Stimulated activated CD4-positive, alpha-beta T cell treated with anti-CD3 and anti-CD28 coated beads, Interleukin-15, amount 100 ng/mL, for 48 hours (primary cell): ENCODE results near the gene PPM1F.

Experiments used
- DNase-seq, 2 donors: peaks; one replicate each; pipeline ENCODE4 v3.0.0-alpha.2; 2020; ENCODE audit warnings: low read depth in 2 of 2

Gene PPM1F

DNA sequence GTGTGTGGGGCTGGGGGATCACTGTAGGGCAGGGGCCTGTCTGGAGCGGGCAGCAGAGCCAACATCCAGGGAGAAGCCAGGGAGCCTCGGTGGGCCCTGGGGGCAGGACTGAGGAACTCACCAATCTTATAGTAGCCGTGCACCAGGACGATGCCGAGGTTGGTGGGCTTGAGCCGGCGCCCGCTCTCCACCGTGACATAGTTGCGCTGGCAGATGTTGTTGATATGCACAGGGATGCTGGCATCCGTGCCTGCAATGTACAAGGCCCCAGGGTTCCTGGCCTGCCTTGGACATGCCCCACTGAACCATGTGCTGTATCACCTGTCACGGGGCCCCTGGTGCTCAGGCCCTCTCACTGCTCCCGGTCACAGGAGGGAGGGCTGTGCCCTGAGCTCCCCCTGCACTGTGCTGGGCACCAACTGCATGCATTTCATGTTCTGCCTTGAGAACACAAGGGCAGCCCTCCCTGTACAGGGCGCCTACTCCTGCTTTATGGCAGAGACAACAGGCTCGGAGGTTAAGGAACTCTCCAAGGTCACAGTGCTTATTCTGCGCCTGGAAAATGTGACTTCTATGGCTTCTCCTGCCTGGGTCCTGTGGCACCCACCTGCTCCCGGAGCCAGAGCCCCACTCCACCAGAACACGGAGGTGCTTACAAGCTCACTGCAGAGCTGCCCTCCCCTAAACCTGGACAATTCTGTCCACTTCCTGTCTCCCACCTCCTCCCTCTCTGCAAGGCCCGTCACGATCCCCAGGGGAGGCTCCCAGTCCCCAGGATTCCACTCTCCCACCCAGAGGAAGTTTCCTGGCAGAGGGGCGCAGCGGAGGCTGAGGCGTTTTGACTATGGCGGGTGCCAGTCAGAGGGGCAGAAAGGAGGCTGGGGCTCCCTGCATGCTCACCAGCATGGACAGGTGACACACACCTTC, 7.8 kb upstream of the PPM1F start:
- no peak for DNase-seq

DNA sequence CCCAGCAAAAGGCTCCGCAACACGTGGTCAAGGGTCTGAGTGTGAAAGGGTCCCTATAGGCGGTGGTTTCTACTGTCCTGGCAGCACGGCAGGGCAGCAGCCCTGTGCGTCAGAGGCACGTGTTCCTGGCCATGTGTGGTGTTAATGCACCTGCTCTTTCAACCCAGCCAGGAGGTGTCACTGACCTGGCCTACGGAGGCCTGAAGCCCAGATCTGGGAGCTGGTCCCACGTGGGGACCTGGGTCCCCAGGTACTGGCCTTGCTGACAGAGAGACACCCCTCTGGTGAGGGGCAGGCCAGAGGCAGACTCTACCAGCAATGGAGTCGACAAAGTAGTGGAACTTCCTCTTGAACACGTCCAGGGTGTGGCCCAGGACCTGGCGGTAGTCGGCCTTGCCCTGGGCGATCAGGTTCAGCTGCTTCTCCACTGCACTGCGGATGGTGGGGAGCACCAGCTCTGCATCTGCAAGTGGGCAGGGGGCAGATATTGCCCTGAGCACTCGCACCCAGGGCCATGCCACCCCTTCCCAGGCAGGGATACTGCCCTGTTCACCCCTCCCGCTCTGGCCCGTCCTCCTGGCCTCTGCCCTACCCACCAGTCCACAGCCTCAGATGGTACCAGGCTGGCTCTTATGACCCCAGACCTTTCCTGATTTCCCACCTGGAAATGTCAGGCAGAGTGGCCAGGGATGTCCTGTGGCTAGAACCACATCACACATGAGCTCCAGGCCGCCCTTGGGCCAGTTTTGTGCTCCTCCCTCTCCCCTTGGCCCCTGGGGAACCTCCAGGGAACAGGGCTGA, 6.8 kb upstream of the PPM1F start:
- DNase-seq = no peak

DNA sequence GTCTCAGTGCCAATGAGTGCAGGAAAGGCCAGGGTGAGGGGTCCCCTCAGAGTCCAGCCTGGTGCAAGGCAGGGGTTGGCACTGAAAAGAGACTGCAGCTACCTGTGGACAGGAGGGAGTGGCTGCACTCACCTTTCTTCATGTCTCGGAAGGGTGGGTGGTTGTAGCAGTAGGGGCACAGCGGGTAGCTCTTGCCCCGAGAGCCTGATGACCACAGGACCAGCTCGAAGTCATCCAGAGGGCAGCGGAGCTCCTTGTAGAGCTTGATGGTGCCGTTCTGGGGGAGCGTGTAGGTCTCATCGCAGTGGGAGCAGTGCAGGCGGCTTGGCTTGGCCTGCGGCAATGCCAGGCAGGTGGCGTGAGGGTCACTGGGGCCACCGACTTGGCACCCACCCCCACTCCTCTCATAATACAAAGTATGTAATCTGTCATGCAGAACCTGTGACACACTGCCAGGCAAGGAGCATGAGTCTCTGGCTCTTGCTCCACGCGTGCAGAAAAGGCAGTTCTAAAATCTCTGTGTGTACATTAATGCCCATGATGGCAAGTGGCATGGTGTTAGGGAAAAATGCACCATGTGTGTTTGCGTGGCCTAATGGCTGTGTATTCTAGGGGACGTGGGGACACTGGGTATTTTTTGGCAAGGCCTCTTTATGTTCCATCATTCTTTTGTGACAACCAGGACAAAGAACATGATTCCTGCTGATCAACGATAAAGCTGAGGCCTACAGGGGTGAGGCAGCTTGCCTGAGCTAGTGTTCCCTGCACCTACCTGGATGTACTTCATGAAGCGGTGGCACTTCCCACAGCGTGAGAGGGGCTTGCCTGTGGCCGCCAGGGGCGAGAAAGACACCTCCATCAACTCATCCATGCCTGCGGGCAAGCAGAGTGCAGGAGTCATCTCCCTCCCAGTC, 6.0 kb upstream of the PPM1F start:
- no peak for DNase-seq

DNA sequence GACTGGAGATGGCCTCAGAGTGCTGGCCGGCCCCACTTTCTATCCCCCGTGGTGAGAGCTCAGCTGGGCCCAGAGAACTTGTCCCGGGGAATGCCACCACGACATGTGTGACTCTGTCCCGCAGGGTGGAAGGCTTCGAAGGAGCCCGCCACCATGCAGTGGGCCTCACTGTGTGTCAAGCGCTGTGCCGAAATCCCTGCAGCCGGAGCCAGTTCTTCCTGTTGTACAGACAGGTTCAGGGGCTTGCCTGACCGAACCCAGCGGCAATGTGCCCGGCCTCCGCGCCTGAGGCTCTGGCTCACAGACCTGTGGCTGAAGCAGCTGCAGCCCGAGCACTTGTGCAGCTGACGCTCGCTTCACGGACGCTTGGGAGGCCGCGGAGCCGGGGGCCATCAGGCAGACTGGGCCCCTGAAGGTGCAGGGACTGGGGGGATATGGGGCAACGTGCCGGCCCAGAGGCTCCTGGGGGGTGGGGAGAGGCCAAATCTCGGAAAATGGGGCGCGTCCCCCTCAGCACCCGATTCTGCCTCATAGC, 650 bp downstream of the PPM1F start:
- DNase-seq = no peak

DNA sequence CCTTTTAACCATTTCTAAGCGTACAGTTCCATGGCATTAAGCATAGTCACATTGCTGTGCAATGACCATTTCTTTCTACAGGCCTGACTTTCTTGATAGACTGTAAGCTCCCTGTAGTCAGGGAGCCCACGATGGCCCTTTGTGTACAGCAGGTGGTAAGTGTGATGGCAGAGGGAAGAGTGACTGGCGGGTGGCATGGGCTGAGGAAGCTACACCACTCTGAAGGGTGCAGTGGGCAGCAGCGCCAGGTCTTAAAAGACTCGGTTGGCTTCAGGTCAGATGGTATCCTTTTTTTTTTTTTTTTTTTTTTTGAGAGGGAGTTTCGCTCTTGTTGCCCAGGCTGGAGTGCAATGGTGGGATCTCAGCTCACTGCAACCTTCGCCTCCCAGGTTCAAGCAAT, 1.6 kb downstream of the PPM1F start:
- DNase-seq = no peak

DNA sequence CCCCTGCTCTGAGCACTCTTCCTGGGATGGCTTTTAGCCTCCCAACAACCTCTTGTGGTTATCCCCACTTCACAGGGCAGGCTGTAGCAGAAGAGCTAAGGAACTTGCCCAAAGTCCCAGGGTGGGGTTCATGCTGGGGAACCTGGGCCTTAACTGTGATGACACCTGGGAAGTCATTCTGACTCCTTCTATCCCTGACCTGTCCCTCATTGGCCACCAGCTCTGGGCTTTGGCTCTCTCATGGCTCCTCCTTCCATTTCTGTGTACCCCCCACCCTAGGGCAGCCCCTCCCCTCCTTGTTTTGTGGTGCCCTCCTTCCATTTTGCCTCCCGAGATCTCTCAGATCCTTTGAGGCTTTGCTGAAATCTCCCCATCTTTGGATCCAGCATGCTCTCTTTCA, 2.7 kb downstream of the PPM1F start:
- DNase-seq = no peak

DNA sequence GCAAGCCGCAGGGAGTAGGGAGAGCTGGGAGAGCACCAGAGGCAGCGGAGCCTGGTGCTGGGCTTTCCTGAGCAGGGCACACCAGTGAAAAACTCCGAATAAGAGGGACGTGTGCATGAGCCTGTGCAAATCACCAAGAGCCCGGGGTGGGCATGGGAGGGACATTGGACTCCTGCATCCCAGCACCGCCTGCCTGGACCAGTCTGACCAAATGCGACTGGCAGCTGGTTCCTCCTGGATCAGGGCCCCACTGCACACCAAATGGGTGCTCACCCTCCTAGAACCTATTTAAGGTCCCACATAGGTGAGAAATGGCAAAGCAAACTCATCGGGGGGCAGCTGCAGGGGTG, 3.1 kb downstream of the PPM1F start:
- DNase-seq = no peak

DNA sequence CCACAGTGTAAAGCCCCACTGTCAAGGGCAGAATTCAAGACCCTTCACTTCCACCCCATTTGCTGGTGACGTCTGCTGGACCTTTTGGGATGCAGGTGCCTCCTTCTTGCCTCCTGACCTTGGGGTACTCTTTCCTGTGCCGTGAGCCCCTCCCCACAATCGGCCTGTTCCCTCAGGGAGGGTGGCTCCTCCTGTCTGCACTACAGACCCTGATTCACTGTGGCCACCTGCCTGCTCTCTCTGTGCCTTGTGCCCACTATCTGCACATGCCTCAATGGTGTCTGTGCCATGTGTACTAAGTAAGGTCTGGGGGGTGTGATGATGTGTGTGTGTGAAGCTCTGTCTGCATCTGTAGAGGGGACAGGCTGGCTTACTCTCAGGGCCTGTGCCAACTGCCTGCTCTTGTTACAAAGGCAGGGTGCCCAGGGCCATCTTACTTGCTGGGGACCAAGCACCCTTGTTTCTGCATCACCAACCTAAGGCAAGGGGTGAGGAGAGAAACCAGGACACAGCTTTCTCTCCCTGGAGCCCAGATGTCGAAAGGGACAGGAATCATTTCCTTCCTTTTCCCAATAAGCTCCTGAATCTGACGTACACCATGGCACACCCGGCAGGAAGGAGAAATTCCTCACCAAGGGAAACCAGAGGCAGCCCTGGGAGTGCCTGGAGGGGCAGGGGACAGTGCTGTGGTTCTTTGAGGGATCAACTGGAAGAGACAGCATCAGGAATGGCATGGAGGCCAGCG, 3.7 kb downstream of the PPM1F start:
- DNase-seq = no peak

DNA sequence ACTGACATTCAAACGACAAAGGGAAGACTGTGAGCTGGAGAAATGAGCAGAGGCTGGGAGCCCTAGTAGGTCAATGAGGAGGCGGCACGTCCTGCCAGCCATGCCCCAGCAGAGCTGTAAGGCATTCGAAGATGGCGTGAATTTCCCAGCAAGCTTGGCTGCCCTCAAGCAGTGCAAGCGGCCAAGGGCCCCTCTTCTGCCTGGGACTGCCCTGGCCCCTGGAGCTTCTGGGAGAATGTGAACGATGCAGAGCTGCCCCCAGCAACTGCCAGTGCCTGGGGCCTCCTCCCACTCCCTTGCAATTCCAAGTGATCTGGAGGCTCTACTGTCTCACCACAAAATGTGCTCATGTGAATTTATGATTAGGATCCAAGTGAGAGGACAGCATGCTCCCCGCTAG, 4.3 kb downstream of the PPM1F start:
- no peak for DNase-seq

DNA sequence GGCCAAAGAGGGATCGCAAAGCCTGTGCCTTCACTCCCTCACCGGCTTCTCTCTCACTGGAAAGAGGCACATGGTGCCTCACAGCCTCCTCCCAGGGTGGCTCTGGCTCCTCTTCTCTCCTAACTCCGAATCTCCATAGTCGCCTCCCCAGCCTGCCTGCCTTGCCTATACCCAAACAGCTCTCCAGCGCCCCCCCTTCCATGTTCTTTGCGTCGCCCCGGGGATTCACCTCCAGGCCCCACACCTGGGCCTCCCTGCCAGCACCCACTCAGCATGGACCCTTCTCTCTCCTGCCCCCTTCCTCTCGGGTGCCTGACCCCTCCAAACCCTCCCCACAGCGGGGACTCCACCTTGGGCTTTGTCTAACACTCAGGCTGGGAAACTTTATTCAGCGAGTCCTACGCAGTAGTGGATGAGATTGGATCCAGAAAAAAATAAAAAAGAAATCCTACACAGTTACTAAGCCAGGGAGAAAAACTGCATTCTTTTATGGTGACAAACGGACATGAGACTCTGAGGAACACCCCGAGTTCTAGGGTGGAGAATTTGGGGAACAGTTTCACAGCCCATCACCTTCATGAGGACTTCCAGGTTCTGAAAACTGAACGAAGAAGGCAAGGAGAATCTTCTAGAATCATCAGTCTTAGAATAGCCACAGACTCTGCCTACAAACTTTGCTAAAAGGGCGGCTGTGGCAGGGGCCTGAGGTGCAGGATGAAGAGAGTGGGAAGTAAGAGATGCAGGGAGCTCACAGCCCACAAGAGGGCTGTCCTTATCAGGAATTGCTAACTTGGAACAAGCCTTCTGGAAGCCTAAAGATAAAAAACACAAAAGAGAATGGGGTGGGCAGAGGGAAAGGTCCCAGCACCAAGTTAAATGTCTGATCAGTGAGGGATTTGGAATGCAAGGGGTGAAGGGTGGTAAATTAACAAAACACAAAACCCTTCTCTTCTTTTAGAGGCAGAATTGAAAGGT, 5.3 kb downstream of the PPM1F start:
- no peak for DNase-seq

DNA sequence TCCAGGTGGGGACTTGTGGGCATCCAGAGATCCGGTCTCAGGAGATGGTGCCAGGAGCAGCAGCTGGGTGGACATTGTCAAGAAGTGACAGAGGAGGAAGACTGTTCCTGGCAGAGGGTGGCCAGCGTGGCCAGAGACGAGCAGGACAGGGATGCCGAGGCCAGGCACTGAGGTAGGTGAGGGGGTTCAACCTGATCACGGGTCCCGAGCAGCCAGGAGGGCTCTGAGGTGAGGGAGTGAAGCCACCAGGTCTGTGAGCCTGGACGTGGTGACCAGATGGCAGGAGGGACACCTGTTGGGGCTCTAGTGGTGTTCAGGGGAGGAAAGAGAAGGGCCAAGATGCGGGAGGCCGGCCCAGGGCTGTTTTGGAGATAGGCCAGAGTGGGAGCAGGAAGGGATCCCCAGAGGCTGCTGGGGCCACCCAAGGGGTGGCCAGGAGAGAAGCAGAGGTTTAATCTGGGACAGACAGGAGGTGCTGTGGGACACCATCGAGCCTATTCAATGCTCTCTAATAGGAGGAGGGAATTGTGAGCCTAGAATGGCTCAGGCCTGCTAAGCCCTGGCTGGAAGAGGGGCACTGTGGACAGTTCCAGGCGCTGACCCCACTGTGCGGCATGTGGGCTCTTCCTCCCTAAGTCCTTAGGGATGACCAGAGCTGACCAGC, 6.3 kb downstream of the PPM1F start:
- DNase-seq = no peak

DNA sequence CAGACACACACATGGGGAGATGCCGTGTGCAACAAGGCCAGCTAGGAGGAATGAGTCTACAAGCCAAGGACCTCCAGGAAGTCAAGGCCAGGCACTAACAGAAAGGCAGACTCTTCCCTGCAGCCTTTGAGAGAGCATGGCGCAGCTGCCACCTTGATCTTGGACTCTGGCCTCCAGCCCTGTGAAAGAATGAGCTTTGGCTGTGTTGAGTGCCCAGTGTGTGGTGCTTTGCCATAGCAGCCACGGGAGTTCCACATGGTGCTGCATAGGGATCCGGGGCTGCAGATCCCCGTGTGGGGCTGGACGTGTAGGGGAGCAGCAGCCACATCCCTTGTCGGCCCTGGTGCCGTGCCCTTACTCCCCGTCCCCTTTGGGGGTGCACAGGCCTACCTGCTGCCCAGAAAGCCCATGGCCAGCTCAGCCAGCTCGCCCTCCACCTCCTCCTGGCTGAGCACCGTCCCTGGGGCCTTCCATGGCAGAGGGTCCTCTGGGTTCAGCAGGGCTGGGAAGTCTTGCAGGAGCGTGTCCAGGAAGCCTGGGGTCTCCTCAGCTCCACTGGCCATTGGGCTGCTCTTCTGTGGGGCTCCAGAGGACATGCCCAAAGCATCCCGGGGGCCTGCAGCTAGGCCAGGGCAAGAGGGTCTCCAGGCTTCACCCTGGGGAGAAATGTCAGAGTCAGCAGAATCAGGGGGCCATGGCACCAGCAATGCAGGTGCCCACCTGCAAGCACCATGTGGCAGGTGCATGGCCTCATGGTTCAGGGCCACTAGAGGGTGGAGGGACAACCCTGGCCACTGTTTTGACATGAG, 7.0 kb downstream of the PPM1F start:
- DNase-seq = no peak

DNA sequence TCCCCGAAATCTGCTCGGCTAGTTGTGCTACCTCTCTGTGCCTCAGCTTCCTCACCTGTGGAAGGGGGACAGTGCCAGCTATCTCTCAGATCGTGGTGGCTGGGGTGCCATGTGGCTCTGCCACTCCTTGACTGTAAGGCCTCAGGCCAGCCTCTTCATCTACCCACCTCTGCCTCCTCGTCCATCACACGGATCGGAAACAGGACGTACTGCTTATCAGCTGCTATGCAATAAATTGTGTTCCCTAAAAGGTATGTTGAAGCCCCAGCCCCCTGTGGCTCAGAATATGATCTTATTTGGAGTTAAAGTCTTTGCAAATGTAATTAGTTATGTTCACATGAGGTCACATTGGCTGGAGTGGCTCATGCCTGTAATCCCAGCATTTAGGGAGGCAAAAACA, 7.8 kb downstream of the PPM1F start:
- no peak for DNase-seq

DNA sequence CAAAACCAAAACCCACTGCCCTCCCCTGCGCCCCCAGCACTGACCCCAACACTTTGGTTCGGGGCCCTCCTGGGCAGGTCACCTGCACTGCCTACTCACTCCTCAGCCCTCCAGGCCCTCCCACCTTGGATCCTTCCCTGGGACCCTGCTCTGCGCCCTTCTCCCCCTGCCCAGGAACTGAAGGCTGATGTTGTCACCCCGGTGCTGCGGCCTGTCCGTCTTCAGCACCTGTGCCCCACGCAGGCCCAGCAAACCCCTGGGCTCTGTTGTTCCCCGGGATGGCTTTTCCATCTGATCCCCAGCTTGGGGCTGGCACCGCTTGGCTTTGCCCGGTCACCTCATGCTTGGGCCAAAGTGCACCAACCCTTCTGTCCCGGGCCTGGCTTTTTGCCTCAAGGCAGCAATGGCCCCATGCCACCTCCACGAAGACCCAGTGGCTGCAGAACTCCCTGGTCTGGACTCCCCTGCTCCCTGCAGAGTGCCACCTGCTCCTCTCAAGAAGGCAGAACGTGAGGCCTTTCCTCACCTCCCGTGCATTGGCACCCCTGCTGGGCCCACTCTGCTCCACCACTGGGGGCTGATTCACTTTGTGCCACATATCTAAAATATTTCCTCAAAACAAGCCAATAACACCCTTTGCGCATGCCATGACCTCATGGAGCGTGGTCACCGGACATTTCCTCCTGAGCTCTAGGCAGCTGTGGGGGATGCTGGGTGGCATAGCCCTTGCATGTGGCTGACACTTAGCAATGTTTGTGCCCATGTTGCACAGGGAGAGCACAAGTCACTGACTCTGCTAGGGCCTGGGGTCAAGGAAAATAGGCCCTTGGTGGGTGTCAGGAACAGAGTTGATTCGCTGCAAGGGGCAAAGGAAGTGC, 8.8 kb downstream of the PPM1F start:
- no peak for DNase-seq

DNA sequence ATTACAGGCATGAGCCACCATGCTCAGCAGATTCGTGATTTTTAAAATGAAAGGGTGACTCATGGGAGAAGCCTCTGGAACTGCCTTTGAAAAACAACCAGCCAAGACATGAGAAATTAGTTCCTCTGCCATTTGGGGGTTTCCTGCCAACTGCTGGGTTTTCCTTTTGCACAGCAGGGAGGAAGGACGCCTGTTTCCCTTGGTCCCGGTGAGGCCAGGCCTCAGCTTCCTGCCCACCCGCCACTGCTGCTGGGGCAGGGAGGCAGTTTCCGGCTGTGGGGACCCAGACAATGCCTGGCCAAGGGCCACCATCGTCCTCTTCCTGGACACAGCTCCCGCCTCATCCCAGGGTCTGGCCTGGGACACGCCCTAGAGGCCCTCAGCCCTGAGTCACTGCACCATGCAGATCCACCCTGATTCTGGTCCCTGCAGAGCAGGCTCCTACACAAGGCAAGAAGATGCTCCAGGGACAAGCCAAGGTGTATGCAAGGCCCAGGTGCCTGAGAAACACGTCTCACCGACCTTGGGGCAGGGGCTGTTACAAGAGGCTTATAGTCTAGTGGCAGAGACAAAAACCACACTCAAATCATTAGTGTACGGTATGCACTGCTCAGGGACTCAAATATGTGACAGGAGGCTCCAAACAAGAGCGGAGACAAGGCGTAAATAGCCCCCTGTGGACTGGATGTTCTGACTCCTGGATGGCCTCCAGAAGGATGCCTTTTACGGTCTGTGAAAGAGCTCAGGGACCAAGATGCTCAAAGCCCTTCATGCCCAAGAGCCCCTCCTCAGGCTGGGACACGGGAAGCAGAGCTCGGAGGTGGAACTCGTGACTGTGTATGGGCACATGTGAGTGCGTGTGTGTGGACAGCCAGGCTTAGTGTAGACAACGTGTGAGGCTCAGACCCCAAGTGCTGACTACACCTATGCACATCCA, 10.0 kb downstream of the PPM1F start:
- no peak for DNase-seq

DNA sequence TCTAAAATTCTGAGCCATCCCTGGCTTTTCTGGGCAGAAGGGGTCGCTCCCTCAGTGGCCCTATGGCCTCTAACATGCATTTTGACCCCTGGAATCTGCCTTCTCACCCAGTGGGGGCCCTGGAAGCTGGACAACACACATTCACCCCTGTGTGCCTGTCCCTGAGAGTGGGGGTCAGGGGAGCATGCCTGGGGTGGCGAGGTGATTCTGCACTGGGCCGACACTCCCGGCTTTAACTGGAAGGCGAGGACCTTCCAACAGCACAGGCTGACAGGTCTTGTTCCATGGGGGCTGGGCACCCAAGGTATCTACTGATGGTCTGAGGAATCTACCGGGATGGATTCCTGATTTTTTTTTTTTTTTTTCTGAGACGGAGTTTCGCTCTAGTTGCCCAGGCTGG, 10.7 kb downstream of the PPM1F start:
- DNase-seq = no peak
